A204.1 (cell line): Measurements from ENCODE around the gene ITGA11.

Experiments
- FAIRE-seq: peaks from 2 replicates; lab custom pipeline; 2012; peaks lifted over from hg19 to GRCh38; lab: Jason Lieb, UNC

The ITGA11 gene

DNA sequence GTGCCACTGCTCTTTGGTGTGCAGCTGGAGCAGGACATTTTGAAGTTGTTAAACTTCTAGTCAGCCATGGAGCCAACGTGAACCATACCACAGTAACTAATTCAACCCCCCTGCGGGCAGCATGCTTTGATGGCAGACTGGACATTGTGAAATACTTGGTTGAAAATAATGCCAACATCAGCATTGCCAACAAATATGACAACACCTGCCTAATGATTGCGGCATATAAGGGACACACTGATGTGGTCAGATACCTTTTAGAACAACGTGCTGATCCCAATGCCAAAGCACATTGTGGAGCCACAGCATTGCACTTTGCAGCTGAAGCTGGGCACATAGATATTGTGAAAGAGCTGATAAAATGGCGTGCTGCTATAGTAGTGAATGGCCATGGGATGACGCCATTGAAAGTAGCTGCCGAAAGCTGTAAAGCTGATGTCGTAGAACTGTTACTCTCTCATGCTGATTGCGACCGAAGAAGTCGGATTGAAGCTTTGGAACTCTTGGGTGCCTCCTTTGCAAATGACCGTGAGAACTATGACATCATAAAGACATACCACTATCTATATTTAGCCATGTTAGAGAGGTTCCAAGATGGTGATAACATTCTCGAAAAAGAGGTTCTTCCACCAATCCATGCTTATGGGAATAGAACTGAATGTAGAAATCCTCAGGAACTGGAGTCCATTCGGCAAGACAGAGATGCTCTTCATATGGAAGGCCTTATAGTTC is 142.2 kb downstream of the ITGA11 start:
- FAIRE-seq = no peak

DNA sequence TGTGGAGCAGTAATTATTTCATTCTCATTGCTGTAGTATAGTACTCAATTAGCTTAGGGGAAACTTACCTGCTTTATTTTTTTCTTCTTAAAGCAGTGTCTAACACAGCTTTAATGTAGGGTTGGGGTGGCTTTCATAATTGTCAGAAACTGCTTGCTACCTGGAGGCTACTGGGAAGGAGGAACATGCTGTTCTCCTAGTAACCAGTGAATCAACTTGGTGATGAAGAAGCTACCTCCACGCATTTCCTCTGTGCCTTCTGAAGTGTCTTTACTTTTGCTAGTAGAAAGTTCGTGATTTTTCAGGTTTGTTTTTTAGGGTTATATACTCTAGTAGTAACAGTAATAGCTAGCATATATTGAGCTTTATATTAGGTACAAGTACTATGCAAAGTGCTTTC is 142.9 kb downstream of the ITGA11 start:
- no peak for FAIRE-seq

DNA sequence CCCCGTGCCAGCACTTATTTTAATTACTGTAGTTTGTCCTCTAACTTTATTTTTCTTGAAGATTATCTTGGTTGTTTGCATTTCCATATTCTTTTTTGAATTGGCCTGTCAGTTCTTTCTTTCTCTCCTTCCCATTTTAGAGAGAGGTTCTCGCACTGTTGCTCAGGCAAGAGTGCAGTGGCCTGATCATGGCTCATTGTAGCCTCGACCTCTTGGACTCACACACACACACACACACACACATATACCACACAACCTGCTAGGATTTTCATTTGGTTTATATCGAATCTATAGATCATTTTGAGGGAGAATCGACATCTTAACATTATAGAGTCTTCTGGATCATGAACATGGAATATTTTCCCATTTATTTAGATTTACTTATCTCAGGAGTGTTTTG is 145.7 kb downstream of the ITGA11 start:
- FAIRE-seq = no peak

DNA sequence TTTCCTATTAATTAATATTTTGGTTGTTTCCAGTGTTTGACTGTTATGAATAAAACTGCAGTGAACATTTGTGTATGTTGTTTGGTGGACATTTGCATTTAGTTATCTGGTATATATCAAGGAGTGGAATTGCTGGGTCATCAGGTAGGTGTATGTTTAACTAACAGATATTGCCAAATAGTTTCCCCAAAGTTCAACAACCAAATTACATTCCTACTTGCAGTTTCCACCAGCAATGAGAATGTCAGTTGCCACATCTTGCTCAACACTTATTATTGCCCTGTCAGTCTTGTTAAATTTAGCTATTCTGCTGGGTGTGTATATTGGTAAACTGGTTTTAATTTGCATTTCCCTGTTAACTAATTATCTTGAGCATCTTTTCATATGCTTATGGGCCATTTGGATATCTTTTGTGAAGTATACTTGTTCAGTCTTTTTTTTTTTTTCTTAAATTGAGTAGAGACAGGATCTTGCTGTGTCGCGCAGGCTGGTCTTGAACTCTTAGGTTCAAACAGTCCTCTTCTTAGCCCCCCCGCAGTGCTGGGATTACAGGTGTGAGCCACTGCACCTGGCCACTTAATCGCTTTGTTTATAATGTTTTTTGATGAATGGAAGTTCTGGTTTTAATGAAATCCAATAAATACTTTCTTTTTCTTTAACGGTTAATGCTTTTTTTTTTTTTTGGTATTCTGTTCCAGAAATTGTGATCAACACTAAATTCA is 146.5 kb downstream of the ITGA11 start:
- FAIRE-seq = no peak

DNA sequence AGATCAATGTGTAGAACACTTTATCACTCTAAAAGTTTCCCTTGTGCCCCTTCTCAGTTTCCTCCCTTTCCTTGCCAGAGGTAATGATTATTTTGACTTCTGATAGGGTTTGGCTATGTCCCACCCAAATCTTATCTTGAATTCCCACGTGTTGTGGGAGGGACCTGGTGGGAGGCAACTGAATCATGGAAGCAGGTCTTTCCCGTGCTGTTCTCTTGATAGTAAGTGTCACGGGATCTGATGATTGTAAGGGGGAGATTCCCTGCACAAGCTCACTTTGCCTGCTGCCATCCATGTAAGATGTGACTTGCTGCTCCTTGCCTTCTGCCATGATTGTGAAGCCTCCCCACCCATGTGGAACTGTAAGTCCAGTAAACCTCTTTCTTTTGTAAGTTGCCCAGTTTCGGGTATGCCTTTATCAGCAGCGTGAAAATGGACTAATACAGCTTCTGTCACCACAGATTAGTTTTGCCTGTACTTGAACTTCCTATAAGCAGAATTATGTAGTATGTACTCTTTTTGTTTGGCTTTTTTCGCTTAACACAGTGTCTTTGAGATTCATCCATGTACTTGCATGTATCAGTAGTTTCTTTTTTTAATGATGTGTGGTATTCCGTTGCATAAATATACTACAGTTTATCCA is 147.2 kb downstream of the ITGA11 start:
- no peak for FAIRE-seq

DNA sequence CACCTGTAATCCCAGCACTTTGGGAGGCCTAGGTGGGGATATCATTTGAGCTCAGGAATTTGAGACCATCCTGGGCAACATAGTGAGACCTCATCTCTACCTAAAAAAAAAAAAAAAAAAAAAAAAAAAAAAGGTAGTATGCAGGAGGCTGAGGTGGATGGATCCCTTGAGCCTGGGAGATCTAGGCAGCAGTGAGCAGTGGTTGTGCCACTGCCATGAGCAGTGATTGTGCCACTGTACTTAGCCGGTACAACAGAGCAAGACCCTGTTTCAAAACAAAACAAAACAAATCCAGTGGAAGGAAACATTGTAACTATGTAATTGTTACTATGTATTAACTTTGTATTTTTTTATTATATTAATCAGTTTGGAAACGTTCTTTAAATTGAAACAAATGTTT is 148.6 kb downstream of the ITGA11 start:
- no peak for FAIRE-seq

DNA sequence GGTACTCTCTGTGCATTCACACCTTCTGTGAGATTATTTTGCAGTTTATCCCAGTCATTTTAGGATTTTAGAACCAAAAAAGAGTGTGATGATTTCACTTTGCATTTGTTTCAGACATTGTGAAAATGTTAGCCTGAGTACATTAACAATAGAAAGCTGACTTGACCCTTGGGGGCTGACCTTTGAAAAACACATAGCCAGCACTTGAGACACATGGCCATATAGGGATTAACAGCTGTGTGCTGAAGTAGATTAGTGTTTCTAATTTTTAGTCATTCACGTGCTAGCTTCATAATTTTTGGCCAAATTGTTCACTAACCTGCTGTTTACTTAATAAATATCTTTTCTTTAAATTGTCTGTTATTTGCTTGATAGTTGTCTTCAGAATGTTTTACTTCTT is 151.0 kb downstream of the ITGA11 start:
- no peak for FAIRE-seq

DNA sequence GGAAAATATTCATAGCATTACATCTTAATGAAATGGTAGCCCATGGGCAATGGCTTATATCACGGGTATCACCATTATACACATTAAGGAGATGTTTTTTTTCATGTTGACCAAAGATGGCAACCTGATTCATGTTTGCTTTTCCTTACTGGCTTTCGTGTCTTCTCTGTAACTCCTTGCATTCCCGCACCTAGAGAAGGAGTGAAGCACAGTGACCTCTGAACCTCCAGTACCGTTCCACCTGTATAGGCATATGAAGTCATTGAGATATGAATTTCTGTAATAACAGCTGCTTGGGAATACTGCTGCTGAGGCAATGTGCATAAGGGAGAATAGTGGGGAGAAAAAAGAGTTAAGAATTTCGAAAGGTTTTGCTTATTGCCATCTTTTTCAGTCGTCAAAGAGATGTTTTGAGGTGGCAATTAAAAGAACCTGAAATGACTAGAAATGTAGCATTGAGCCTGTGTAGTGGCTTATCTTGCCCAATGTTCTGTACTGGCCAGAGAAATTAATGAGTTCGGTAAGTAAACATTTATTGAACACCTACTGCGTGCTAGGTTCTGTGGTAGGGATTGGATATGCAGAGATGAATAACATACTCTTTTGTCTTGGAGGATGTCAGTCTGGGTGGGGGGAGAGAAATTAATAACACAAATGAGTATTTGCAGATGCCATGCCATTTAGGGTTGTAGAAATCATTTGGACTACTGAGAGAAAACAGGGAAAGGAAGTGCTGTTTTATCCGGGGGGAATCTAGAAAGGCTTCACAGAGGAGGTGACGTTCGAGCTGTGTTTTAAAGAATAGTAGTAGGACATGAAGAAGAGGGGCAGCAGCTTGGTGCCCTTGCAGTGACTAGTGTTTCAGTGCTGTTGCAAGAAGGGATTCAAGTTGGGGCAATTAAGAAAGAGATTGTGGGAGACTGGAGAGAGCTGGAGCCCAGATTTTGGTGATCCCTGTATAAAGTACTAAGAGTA is 151.9 kb downstream of the ITGA11 start:
- FAIRE-seq = no peak

DNA sequence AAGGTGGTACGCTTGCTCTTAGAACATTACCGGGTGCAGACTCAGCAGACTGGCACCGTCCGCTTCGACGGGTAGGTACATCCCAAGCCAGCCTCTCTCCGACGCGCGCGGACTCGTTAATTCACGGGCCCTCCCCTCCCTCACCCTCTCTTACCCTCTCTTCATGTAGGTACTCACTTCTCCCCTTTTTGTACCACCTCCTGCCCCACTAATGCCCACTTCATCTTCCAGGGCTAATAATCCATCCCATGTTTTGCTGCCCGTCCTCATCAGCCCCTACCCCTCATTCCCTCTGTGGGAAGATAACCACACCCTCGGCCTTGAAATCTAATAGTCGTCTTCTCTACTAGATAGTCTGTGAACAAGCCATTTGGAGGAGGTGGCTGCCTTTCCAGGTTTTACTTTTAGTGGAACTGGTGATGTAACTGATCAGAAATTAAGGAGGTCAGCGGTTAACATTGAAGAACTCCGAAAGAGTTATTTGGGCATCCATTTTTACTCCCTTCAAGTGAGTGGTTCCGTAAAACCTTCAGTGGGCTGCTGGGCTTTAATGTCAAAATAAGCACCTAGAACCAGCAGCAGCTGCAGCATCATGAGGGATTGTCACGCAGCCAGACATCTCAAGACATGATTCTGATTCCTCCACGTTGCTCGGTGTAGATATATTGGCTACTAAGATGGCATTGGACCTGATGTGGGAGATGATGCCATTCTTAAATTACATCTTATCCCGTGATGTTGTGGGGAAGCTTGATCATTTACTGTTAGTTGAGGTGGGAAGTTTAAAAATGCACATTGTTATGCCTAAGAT is 153.2 kb downstream of the ITGA11 start:
- FAIRE-seq = no peak

DNA sequence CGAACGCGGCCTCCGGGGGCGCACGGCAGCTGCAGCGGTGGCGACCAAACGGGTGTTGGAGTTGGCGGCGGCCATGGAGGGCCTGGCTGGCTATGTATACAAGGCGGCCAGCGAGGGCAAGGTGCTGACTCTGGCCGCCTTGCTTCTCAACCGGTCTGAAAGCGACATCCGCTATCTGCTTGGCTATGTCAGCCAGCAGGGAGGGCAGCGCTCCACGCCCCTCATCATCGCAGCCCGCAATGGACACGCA is 153.7 kb downstream of the ITGA11 start:
- no peak for FAIRE-seq

DNA sequence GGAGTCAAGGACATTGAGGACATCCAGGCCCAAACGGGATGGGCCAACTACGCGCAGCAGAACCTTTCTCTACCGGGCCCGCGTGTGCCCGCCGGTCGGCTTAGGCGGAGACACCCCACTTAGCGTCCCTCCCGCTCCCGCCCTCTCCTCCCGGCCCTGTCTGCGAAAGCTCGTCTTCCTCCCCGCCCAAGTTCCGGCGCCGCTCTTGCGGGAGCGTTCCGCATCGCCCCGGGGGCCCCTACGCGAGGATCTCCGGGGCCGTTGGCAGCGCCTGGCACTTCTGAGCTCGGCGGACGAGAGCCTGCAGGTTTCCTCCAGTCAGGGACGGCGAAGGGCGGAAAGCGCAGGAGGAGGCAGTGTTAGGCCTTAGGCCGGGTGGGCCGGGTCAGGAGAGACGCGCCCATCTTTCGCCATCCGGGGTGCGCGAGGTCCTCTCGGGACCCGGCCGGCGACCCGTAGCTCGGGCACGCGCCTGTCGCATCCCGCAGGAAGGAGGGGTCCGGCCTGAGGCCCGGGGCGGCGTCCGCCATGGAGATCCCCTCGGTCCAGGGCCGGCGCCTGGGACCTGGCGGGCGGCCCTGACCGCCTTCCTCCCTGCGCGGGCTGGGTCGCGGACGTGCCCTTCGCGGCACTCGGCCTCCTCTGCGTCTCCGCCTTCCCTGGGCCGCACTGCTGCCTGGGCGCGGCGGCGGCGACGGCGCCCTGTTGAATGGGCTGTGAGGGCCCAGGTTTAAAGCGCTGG is 154.2 kb downstream of the ITGA11 start, which contains the start of gene FEM1B:
Gene FEM1B, plus strand, starts transcription at position 143 of the 742 bp plus-strand sequence. CDS start 673 bp downstream, outside the sequence.
- FAIRE-seq = no peak

DNA sequence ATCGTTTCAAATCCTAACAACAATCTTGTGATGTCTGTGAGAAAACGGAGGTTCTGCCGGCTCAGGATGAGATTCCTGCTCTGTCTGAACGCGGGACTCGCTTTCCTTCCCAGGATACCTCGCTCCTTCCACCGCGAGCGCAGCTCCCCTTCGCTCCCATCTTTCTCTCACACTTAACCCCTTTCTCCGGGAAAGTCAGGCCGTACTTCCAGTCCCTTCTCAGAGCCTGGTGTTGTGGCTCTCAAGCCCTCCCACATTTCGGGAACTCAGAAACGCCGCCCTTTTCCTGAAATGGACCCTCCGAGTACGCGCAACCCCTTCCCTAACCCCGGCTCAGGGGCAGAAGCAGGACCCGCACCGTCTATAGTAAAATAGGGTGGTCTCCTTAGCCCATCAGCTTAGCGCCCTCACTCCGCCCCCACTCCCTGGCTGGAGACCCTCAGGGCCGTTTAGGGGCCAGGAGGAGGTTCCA is 154.8 kb downstream of the ITGA11 start:
- no peak for FAIRE-seq

DNA sequence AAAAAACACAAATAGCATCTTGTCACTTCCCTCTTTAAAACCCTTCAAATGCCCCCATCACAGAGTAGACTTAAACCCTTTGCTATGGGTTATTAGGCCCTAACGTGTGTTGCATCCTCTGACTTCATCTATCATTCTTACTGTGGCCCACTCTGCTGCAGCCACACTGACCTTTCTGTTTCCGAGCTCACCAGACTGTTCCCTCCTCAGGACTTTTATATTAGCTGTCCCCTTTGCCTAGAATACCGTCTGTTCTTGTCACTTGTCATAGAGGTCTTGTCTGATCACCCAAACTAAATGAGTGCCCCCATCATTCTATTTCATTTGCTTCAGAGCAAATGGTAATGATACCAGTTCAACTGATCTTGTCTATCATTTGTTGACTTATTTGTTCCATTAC is 155.3 kb downstream of the ITGA11 start:
- no peak for FAIRE-seq

DNA sequence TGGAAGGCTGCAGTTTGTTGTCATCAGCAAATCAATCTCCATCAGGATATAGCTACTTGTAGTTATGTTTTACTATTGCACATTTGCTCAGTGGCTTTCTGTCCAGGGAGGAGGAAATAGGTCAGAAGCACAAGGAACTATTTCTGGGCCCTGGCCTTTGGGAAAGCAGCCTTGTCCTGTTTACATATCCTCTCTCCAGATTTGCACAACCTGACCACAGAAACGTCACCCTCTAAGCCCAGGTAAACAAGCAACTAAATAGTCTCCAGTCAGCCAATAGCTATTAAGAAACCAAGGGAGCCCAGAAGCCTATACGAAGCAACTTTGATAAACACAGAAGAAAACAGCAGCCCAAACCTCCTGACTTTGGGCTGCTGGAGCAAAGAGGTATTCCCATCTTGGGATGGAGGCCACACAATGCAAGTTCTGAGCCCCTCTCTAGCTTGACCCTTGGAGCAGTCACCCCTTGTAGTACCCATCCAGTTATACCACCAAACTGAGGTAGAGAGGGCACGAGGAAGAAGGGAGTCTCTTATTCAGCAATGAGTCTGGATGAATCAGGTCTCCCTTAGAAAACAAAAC is 156.7 kb downstream of the ITGA11 start:
- no peak for FAIRE-seq

DNA sequence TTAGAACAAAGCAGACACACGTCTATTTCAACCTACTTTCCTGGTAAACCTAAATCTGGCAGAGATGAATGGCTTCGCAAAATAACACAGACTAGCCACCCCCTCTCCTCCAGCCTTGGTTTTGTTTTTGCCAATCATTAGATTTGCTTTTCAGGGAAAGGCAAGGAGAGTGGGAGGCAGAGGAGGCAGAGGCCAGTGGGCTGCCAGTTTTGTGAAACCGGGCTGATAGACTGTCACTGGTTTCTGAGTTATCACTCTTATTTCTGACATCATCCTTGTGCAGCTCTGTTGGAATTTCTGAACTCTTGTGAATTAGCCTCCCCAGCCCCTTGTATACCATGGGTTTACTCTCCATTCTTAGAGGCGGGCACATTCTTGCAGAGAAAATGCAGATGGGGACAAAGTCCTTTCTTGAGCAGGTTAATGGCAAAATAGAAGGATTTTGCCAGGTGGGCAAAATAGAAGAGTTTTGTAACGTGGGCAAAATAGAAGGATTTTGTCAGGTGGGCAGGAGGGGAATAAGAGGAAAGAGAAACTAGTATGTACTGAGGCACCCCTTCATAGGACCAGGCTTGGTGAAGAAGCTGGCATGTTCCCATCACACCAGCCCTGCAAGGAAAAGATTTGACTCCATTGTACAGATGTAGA is 157.6 kb downstream of the ITGA11 start:
- FAIRE-seq = no peak

DNA sequence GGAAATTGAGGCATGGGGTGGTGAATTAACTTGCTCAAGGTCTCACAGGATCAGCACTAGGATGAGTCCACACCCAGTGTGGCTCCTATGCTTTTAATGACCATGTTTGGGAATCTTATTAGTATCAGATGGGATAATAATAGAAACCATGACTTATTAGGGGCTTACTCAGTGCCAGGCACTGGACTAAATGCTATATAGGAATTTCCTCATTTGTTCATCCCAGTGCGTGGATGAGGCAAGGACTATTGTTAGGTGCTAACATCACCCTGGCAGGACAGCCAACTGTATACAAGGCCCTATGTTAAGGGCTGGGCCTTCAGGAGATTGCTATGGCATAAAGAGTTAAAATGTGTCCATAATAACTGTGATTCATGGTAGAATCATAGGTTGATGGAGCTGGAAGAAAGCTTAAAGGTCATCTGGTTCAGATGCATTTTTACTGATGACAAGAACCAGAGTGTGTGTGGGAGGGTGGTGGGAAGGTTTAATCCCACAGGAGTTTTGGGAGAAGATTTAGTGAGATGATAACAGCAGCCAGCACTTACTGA is 159.2 kb downstream of the ITGA11 start:
- no peak for FAIRE-seq

DNA sequence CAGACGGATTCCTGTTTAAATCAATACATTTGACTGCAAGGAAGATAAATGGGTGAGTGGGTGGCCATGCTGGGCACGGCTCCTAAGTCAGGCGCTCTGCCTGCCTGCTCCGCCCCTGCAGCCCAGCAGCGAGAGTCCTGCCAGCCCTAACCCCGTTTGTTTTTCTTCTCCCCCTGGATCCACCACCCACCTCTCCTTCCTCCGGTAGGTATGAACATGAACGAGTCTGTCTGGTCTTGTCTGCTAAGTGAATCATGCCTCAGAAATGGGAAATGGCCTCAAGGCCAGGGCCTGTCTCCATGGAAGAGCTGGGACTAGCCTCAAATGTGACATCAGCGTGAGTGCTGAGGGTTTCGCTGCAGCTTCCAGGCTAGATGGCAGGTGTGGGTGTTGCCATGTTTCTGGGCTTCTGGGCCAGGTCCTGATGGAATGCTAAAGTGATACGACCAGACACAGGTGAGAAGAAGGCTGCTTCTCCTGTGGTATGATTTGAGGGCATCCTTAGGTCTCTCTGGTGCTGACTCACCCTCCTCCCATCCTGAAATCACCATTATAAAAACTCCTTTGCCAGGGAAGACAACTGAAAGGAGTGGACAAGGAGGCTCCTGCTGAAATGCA is 160.0 kb downstream of the ITGA11 start:
- FAIRE-seq = no peak

DNA sequence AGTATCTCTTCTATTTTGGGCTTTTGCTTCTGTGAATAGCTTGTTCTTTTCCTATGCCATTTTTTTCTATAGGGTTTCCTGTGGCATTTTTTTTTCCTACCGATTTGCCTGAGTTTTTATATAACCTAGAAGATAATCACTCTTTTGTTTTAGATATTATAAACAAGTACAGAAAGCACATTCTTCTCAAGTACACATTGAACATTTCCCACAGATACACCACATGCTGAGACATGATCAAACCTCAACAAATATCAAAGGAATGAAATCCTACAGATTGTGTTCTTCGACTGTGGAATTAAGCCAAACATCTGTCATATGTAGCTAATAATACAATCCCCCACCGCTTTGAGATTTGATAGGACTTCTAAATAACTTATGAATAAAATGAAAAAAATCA is 163.6 kb downstream of the ITGA11 start:
- no peak for FAIRE-seq

DNA sequence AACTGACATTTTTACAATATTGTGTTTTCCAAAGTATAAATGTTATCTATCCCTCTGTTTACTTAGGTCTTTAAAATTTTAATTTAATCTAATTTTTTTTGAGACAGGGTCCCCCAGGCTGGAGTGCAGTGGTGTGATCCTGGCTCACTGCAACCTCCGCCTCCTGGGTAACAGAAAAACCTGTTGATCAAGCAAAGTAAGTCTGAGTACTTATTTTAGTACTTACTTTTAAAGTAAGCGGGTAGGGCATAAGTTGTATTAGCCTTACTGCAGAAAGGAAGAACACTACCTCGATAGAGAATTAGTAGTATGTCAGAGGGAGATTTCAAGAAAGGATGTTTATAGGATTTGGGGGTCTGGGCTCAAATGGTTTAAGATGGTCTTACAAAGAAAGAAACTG is 166.3 kb downstream of the ITGA11 start:
- FAIRE-seq = no peak
